ENCODE results near the gene CD151.

CD151 gene

GRCh38 chr11:875769-876301, 43.1 kb downstream of the CD151 start:
- no peak for DNase-seq

- DNase-seq = no peak
Observed at GRCh38 chr11:876545-876944, 43.8 kb downstream of the CD151 start.

- no peak for DNase-seq
Observed at GRCh38 chr11:877565-877964, 44.8 kb downstream of the CD151 start.

GRCh38 chr11:880447-880846, 47.7 kb downstream of the CD151 start:
- no peak for DNase-seq

GRCh38 chr11:882596-882995, 49.8 kb downstream of the CD151 start:
- DNase-seq = no peak

GRCh38 chr11:883527-883926, 50.8 kb downstream of the CD151 start:
- DNase-seq = no peak

GRCh38 chr11:884578-885070, 51.9 kb downstream of the CD151 start:
- no peak for DNase-seq

- DNase-seq = no peak
Observed at GRCh38 chr11:886568-886967, 53.8 kb downstream of the CD151 start.

- DNase-seq = no peak
Observed at GRCh38 chr11:887589-887988, 54.8 kb downstream of the CD151 start.

Data from activated T-cell treated with anti-CD3 and anti-CD28 coated beads for 4 hours (primary cell).